ENCODE data around the gene PLAGL1.

DNA sequence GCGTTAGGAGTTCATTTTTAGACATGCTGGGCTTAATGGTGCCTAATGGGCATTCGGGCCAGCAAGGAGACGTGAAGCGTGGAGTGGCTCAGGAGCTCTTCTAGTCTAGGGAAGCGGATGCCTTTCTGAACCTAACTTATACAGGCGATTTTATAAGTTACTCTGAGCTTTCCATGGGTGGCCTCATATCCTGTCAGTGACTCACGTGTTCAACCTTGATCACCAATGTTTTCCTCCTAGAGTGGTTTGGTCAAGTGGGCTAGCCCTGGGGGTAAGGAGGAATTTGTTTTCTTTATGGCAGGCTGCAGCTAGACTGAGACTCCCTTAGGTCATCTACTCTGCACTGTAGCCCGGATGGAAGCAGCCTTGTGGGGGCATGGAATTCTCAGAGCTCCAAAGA lies 52.1 kb downstream of the PLAGL1 start:
- TF ChIP-seq POLR2A (IDR thresholded peaks at IDR 0.05; ENCODE audit: low read depth, low read length): no peak
- no peak for TF ChIP-seq POLR2AphosphoS5 (IDR thresholded peaks at IDR 0.05; ENCODE audit: low read depth, low read length)
